GM23248 (cell line): Measurements from ENCODE around the gene RAF1. TPM values are rescaled to one million over a fixed set of nuclear protein-coding genes. Genes with fewer than 3 reads are reported as not detected.

Experiments
- DNase-seq: peaks from one replicate; pipeline ENCODE4 v3.0.0-alpha.2; 2015
- H2AFZ ChIP-seq: fragments of 200-600 bp; sonication (generic); 2 replicates; pipeline ENCODE4 v1.6.1; 2016; ENCODE audit warnings: antibody characterized with exemption
- H3F3A ChIP-seq: fragments of 200-600 bp; sonication (generic); 2 replicates; pipeline ENCODE4 v1.6.1; 2016; ENCODE audit warnings: mild to moderate bottlenecking, antibody characterized with exemption, mixed run types; ENCODE audit not compliant: insufficient read depth
- H3K27ac ChIP-seq: fragments of 200-600 bp; sonication (generic); 2 replicates; pipeline ENCODE4 v1.5.1; 2016; ENCODE audit warnings: mild to moderate bottlenecking
- H3K27me3 ChIP-seq: fragments of 200-600 bp; sonication (generic); replicated peaks from 2 replicates; pipeline ENCODE4 v1.6.1; 2016; ENCODE audit warnings: mild to moderate bottlenecking; ENCODE audit not compliant: insufficient read depth
- H3K36me3 ChIP-seq: fragments of 200-600 bp; sonication (generic); 2 replicates; pipeline ENCODE4 v1.6.1; 2016; ENCODE audit warnings: low read depth, mild to moderate bottlenecking
- H3K4me1 ChIP-seq: fragments of 200-600 bp; sonication (generic); 2 replicates; pipeline ENCODE4 v1.6.1; 2016; ENCODE audit warnings: mild to moderate bottlenecking; ENCODE audit not compliant: insufficient read depth
- H3K4me2 ChIP-seq: fragments of 200-600 bp; sonication (generic); one replicate; pipeline ENCODE4 v1.6.1; 2016; ENCODE audit warnings: mild to moderate bottlenecking; ENCODE audit not compliant: unreplicated experiment
- H3K4me3 ChIP-seq: fragments of 200-600 bp; sonication (generic); 2 replicates; pipeline ENCODE4 v1.5.1; 2016; ENCODE audit warnings: mild to moderate bottlenecking
- H3K79me2 ChIP-seq: fragments of 200-600 bp; sonication (generic); 2 replicates; pipeline ENCODE4 v1.6.1; 2016; ENCODE audit warnings: mild to moderate bottlenecking; ENCODE audit not compliant: insufficient read depth
- H3K9ac ChIP-seq: fragments of 200-600 bp; sonication (generic); 2 replicates; pipeline ENCODE4 v1.6.1; 2016; ENCODE audit warnings: mild to moderate bottlenecking
- H3K9me2 ChIP-seq: fragments of 200-600 bp; sonication (generic); 2 replicates; pipeline ENCODE4 v1.6.1; 2016; ENCODE audit warnings: mixed run types, mild to moderate bottlenecking, moderate library complexity; ENCODE audit not compliant: insufficient read depth
- H3K9me3 ChIP-seq: fragments of 200-600 bp; sonication (generic); one replicate; pipeline ENCODE4 v1.6.1; 2017; ENCODE audit warnings: low read depth
- H4K20me1 ChIP-seq: fragments of 200-600 bp; sonication (generic); 2 replicates; pipeline ENCODE4 v1.6.0; 2016; ENCODE audit not compliant: insufficient read depth
- EZH2 ChIP-seq: fragments of 200-600 bp; sonication (generic); IDR thresholded peaks from 2 replicates; pipeline ENCODE4 v1.6.1; 2018; ENCODE audit warnings: antibody characterized with exemption, mild to moderate bottlenecking; ENCODE audit not compliant: insufficient read depth, poor library complexity, severe bottlenecking
- EZH2phosphoT487 ChIP-seq: fragments of 200-600 bp; sonication (generic); IDR thresholded peaks from 2 replicates; pipeline ENCODE4 v1.6.1; 2018; ENCODE audit warnings: antibody characterized with exemption, moderate library complexity, mild to moderate bottlenecking, low read depth; ENCODE audit not compliant: insufficient read depth
- WGBS, 2 experiments: methylation state at CpG; one replicate each; pipeline ENCODE4 v1.1.6; 2015 to 2017; ENCODE audit warnings: low lambda C conversion rate in 2 of 2, low coverage in 1 of 2; ENCODE audit errors: missing lambda C conversion rate in 2 of 2; 5-methylcytosine and 5-hydroxymethylcytosine counted together
- in situ Hi-C: fragments of 300-500 bp; cut with MboI; formaldehyde crosslinking; loops from 2 replicates; pipeline ENCODE4 v1.15.0; 2020
- polyA plus RNA-seq: library from polyadenylated mRNA; unstranded; fragments of >200 nt; fragmentation: Nextera tagmentation; extraction: Ambion mirVana; gene quantifications from 2 replicates; pipeline ENCODE4 v1.2.1, GENCODE V29; 2016
- total RNA-seq: library from RNA; depleted of rRNA; stranded (reverse); fragments of >200 nt; shearing (Covaris generic); gene quantifications from 2 replicates; pipeline ENCODE4 v1.2.3, GENCODE V29; 2014

Gene RAF1
- total and polyA plus RNA-seq, 2 experiments from 2014 or later = 57.3 to 87.4 TPM

DNA sequence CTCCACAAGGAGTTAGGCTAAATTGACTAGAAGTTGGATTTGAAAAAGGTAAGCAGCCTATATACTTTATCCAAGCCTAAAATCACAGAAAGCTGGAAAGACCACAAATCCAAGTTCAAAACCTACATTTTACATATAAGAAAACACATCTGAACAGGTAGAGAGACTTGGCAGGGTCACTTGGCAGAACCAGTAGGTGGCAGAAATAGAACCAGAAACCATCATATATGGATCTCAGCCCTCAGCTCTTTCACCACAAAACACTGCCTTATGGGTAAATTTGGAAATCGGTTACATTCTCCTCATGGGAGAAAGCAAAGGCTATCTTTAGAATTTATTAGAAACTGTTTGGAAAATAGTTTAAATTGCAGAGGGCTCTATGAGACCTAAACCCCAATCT lies 62.8 kb downstream of the RAF1 start:
- DNase-seq = no peak
- no peak for TF ChIP-seq EZH2phosphoT487
- TF ChIP-seq EZH2 = no peak
- in situ Hi-C loops = no loop called here
- Histone ChIP-seq H3K9ac (no peak overlapping the region), H3K79me2 (peaks cover 61% of the 10 kb centered on the region), H3K4me1 (no peaks in the 10 kb centered on the region), H3K4me2 (no peak overlapping the region), H3K9me3 (no peaks in the 10 kb centered on the region), H3K36me3 (peaks cover 84% of the 10 kb centered on the region), H3K27me3 (no peaks in the 10 kb centered on the region), H3K4me3 (no peak overlapping the region), H3K9me2 (no peaks in the 10 kb centered on the region), H3F3A (0 out of 2 replicates have a peak, but pooled peaks cover 5% of the 10 kb centered on the region), H4K20me1 (no peaks in the 10 kb centered on the region; the same call in 1 of the 2 replicates), H2AFZ (no peak overlapping the region), H3K27ac (no peak overlapping the region)
- 93 to 97% methylated on average over 1 of the region's 1 CpG for WGBS, 2 experiments

DNA sequence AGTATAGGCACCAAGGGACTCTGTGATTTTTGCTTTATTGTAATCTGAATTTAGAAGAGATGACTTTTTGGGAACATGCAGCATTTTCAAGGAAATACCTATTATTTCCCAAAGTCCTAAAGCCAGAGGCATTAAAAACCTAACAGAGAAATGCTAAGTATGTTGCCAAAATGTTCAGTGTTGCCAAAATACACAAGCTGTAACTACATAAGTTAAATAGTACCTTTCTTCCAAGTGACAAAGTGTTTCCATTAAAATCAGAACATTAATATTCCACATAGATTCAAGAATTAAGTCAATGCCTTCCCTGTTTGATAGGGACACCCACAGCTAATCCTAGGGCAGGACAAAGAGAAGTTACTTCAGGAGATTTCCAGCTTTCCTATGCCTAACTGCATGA lies 65.0 kb downstream of the RAF1 start:
- no peaks in the 10 kb centered on the region for H3K9me3 ChIP-seq
- no peak overlapping the region for H3K4me3 ChIP-seq
- H2AFZ ChIP-seq = no peak overlapping the region
- H3K9me2 ChIP-seq = no peaks in the 10 kb centered on the region
- 0 out of 2 replicates have a peak, but pooled peaks cover 5% of the 10 kb centered on the region for H3F3A ChIP-seq
- H3K36me3 ChIP-seq = peaks cover 74% of the 10 kb centered on the region
- H3K4me1 ChIP-seq = no peaks in the 10 kb centered on the region
- H3K27me3 ChIP-seq = no peaks in the 10 kb centered on the region
- in situ Hi-C loops = no loop called here
- H4K20me1 ChIP-seq = no peaks in the 10 kb centered on the region; the same call in 1 of the 2 replicates
- H3K79me2 ChIP-seq = peaks cover 43% of the 10 kb centered on the region
- H3K27ac ChIP-seq = no peak overlapping the region
- H3K9ac ChIP-seq = no peak overlapping the region
- H3K4me2 ChIP-seq = no peak overlapping the region
- DNase-seq = no peak
- TF ChIP-seq EZH2phosphoT487 (no peak), EZH2 (no peak)

DNA sequence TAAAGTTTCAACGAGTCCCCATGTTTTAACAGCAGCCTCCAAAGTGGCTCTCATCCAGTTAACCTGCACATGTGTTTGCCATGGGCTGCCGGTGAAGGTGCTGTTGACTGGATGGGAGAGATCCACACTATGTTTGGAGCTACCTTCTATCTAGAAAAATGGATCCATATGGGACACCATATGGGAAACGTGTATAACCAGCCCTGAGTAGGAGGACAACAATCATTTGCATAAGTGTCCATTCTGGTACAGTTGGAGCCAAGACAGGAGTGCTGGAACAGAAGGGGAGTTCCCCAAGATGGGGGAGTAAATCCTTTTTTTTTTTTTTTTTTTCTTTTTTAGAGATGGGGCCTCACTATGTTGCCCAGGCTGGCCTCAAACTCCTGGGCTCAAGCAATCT lies 70.4 kb downstream of the RAF1 start:
- Histone ChIP-seq H3K27ac (no peak overlapping the region), H3K9me2 (no peaks in the 10 kb centered on the region), H3K79me2 (peaks cover 11% of the 10 kb centered on the region; the same call in 1 of the 2 replicates), H3K4me3 (no peak overlapping the region), H3K9ac (no peak overlapping the region), H3K9me3 (no peaks in the 10 kb centered on the region), H2AFZ (no peak overlapping the region), H4K20me1 (no peaks in the 10 kb centered on the region), H3K36me3 (peaks cover 41% of the 10 kb centered on the region; the same call in 1 of the 2 replicates), H3K4me2 (no peak overlapping the region), H3K27me3 (no peaks in the 10 kb centered on the region), H3K4me1 (0 out of 2 replicates have a peak, but pooled peaks cover under 1% of the 10 kb centered on the region), H3F3A (peaks cover 22% of the 10 kb centered on the region)
- in situ Hi-C loops = no loop called here
- TF ChIP-seq EZH2 = no peak
- TF ChIP-seq EZH2phosphoT487 = no peak
- DNase-seq = no peak
- 66% methylated on average over 3 of the region's 3 CpGs for WGBS, 2 experiments

- H3K27me3 ChIP-seq = no peaks in the 10 kb centered on the region
- H3K27ac ChIP-seq = no peak overlapping the region
- H3K4me1 ChIP-seq = peaks cover 13% of the 10 kb centered on the region
- WGBS, 2 experiments = 95 to 97% methylated on average over 4 of the region's 4 CpGs
- H3K36me3 ChIP-seq = peaks cover 34% of the 10 kb centered on the region; the same call in 1 of the 2 replicates
- DNase-seq = no peak
- H3K9ac ChIP-seq = no peak overlapping the region
- H4K20me1 ChIP-seq = no peaks in the 10 kb centered on the region
- H3F3A ChIP-seq = peaks cover 32% of the 10 kb centered on the region
- H3K9me2 ChIP-seq = no peaks in the 10 kb centered on the region
- TF ChIP-seq EZH2 (no peak), EZH2phosphoT487 (no peak)
- H3K4me3 ChIP-seq = no peak overlapping the region
- in situ Hi-C loops = no loop called here
- H2AFZ ChIP-seq = no peak overlapping the region
- peaks cover 8% of the 10 kb centered on the region; the same call in 1 of the 2 replicates for H3K79me2 ChIP-seq
- H3K4me2 ChIP-seq = no peak overlapping the region
- H3K9me3 ChIP-seq = no peaks in the 10 kb centered on the region
Observed at GRCh38 chr3:12591997-12592715, 71.8 kb downstream of the RAF1 start.
